HFF-Myc (cell line): Measurements from ENCODE around the gene NEK2.

Experiments
- DNase-seq: peaks from one replicate; pipeline ENCODE4 v3.0.0-alpha.2; 2011; ENCODE audit warnings: low read depth; ENCODE audit errors: extremely low read depth
- H3K4me3 ChIP-seq: replicated peaks from 2 replicates; pipeline ENCODE4 v1.5.1; 2011; ENCODE audit warnings: low read depth, mild to moderate bottlenecking, control low read depth, low read length
- CTCF ChIP-seq: IDR thresholded peaks from 2 replicates; pipeline ENCODE4 v1.5.1; 2012; ENCODE audit warnings: mild to moderate bottlenecking, low read depth, low read length, control low read depth; ENCODE audit errors: missing control alignments

Gene NEK2

GRCh38 chr1:211660718-211661222 lies 14.7 kb downstream of the NEK2 start:
- H3K4me3 ChIP-seq = no peak overlapping the region
- TF ChIP-seq CTCF = no peak

GRCh38 chr1:211656728-211657127 lies 18.7 kb downstream of the NEK2 start:
- TF ChIP-seq CTCF = no peak
- no peak overlapping the region for H3K4me3 ChIP-seq
- DNase-seq = no peak

More at GRCh38 chr1:211660718-211661222, 14.7 kb downstream of the NEK2 start:
- no peak for DNase-seq

- TF ChIP-seq CTCF = peak; percentile 96
- DNase-seq = peak; percentile 64
- no peak overlapping the region for H3K4me3 ChIP-seq
These were observed 20.3 kb downstream of the NEK2 start for GRCh38 chr1:211654838-211655787.

GRCh38 chr1:211653959-211654496 lies 21.4 kb downstream of the NEK2 start:
- H3K4me3 ChIP-seq = no peak overlapping the region
- TF ChIP-seq CTCF = no peak
- DNase-seq = no peak

GRCh38 chr1:211653293-211653692 lies 22.1 kb downstream of the NEK2 start:
- H3K4me3 ChIP-seq = no peak overlapping the region
- TF ChIP-seq CTCF = no peak
- DNase-seq = no peak

GRCh38 chr1:211652371-211652770 lies 23.1 kb downstream of the NEK2 start:
- no peak overlapping the region for H3K4me3 ChIP-seq
- TF ChIP-seq CTCF = no peak
- DNase-seq = no peak
